ENCODE measurements around the gene NARF. TPM values are rescaled to one million over a fixed set of nuclear protein-coding genes. Genes with fewer than 3 reads are reported as not detected.

Gene NARF
- polyA plus RNA-seq, 2 of the 4 experiments (the other 2 are of a cell fraction), result 51.2 to 89.6 TPM

DNA sequence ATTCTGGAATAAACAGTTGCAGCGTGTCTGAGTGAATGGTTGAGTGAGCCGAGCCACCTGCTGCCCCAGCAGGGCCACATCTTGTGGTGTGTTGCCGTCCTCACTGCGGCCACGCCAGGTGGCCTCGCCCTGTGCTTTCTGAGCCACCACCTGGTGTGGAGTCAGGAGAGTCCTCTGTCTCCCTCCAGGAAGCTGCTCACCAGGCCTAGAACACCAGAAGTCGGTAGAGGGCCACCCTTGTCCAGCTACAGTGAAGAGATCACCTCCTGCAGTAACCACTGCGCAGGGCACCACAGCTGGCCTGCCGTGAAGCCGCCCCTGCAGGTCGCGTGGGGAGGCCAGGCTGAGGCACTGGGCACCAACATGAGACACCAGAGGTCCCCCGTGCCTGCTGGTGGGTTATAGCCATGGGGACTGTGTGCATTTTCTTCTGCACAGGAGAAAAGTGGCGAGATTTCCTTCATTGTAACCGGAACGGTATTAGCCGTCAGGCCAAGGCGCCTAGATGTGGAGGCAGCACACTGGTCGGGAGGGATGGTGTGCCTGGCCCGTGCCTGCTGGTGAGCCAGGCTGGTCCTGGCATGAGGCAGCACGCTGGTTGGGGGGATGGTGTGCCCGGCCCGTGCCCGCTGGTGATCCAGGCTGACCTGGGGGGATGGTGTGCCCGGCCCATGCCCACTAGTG is 32.1 kb downstream of the NARF start:
- ChIA-PET POLR2A (no interaction called here), CTCF (interaction anchor here (0.9 to 5.7 kb wide), 4 partner anchors 36 to 140 kb away, joined by 3 to 26 read pairs (median 7); no protein-coding TSS in a partner anchor)
- Histone ChIP-seq H3K4me3 (no peak overlapping the region), H3K27ac (no peak overlapping the region), H3K4me2 (no peak overlapping the region), H3K4me1 (peaks cover 23% of the 10 kb centered on the region), H3K9me3 (no peaks in the 10 kb centered on the region)
- ATAC-seq (no peak), FAIRE-seq (no peak), DNase-seq (ENCODE audit: low read depth in 1 of 2, low spot score in 1 of 2) (no peak)
- 88% methylated on average over 22 of the region's 25 CpGs for WGBS (ENCODE audit: missing lambda C conversion rate)
- TF ChIP-seq POLR2AphosphoS2 (conservative IDR thresholded peaks at IDR 0.05; ENCODE audit: low read length) (no peak), CBX2 (IDR thresholded peaks at IDR 0.05; ENCODE audit: borderline replicate concordance, low read depth) (no peak), EHMT2 (IDR thresholded peaks at IDR 0.05; ENCODE audit: low read depth) (no peak)

DNA sequence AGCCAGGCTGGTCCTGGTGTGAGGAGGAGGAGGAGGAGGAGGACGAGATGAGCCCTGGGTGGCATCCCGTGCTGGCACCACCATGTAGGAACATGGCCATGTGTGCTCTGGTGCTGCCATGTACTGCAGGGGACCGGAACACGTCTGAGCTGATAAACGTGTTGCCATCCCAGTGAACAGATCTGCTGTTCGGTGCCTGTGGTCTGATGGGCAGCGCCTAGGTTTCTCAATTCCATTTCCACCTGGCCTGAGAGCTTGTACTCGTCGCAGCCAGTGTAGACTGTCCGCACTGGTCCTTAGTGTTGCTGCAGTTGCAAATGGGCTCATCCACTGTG is 32.6 kb downstream of the NARF start:
- CTCF ChIA-PET, result interaction anchor here (0.9 to 5.7 kb wide), 5 partner anchors 16 to 140 kb away, joined by 3 to 26 read pairs (median 4); no protein-coding TSS in a partner anchor

DNA sequence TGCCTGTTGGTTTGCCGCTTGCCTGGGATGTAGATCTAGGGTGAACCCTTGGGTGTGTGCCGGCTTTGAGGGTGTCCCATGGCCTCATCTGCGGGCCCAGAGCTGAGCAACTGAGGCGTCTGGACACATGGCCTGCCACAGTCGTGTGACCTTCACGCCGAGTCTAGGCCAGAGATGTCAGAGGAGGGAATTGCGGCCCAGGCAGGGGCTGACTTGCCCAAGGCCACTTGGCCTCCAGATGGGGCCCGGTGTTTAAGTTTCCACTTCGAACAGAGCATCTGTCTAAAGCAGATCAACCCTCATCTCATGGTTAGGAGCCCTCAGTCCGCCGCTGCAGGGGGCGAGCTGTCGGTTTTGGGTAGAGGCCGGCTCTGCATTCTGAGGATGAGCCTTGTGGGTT is 33.0 kb downstream of the NARF start:
- no peak for ATAC-seq
- no peak overlapping the region for H3K27ac ChIP-seq
- no peaks in the 10 kb centered on the region for H3K9me3 ChIP-seq
- ChIA-PET CTCF (interaction anchor here (0.7 to 5.7 kb wide), 5 partner anchors 17 to 362 kb away, joined by 3 to 26 read pairs (median 4); no protein-coding TSS in a partner anchor), POLR2A (no interaction called here)
- H3K4me3 ChIP-seq, result no peak overlapping the region
- no peak for DNase-seq (ENCODE audit: low read depth in 1 of 2, low spot score in 1 of 2)
- no peak overlapping the region for H3K4me2 ChIP-seq
- no peak for FAIRE-seq
- WGBS (ENCODE audit: missing lambda C conversion rate), result 89% methylated on average over 15 of the region's 15 CpGs
- H3K4me1 ChIP-seq, result peaks cover 25% of the 10 kb centered on the region
- TF ChIP-seq, protein P1, sequence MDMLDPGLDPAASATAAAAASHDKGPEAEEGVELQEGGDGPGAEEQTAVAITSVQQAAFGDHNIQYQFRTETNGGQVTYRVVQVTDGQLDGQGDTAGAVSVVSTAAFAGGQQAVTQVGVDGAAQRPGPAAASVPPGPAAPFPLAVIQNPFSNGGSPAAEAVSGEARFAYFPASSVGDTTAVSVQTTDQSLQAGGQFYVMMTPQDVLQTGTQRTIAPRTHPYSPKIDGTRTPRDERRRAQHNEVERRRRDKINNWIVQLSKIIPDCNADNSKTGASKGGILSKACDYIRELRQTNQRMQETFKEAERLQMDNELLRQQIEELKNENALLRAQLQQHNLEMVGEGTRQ (IDR thresholded peaks at IDR 0.05), result no peak
- TF ChIP-seq ESRRA (IDR thresholded peaks at IDR 0.05; ENCODE audit: borderline replicate concordance, low read length) (no peak), HOXB5 (CRISPR knock-in tag; IDR thresholded peaks at IDR 0.05) (no peak), JUNB (IDR thresholded peaks at IDR 0.05) (no peak), CHD2 (IDR thresholded peaks at IDR 0.05; ENCODE audit: low read length, partially characterized antibody) (no peak), TP53 (CRISPR knock-in tag; IDR thresholded peaks at IDR 0.05) (no peak), RCOR1 (IDR thresholded peaks at IDR 0.05; ENCODE audit: low read depth, low read length) (no peak), HEYL (CRISPR knock-in tag; IDR thresholded peaks at IDR 0.05) (no peak), ZFP36 (IDR thresholded peaks at IDR 0.05; ENCODE audit: borderline replicate concordance, partially characterized antibody) (no peak), FOSB (CRISPR knock-in tag; IDR thresholded peaks at IDR 0.05) (no peak), POLR2AphosphoS2 (conservative IDR thresholded peaks at IDR 0.05; ENCODE audit: low read length) (no peak)
- TF ChIP-seq, protein P2, sequence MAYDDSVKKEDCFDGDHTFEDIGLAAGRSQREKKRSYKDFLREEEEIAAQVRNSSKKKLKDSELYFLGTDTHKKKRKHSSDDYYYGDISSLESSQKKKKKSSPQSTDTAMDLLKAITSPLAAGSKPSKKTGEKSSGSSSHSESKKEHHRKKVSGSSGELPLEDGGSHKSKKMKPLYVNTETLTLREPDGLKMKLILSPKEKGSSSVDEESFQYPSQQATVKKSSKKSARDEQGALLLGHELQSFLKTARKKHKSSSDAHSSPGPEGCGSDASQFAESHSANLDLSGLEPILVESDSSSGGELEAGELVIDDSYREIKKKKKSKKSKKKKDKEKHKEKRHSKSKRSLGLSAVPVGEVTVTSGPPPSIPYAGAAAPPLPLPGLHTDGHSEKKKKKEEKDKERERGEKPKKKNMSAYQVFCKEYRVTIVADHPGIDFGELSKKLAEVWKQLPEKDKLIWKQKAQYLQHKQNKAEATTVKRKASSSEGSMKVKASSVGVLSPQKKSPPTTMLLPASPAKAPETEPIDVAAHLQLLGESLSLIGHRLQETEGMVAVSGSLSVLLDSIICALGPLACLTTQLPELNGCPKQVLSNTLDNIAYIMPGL (CRISPR knock-in tag; IDR thresholded peaks at IDR 0.05; ENCODE audit: borderline replicate concordance), result no peak

More for the DNA sequence above, 32.6 kb downstream of the NARF start:
- no peaks in the 10 kb centered on the region for H3K9me3 ChIP-seq
- no peak for FAIRE-seq
- no peak overlapping the region for H3K27ac ChIP-seq
- no peak overlapping the region for H3K4me3 ChIP-seq
- ATAC-seq, result no peak
- POLR2A ChIA-PET, result no interaction called here
- no peak overlapping the region for H3K4me2 ChIP-seq
- WGBS (ENCODE audit: missing lambda C conversion rate), result 93% methylated on average over 10 of the region's 10 CpGs
- TF ChIP-seq, protein P3, sequence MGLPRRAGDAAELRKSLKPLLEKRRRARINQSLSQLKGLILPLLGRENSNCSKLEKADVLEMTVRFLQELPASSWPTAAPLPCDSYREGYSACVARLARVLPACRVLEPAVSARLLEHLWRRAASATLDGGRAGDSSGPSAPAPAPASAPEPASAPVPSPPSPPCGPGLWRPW (IDR thresholded peaks at IDR 0.05), result no peak
- TF ChIP-seq KDM5A (IDR thresholded peaks at IDR 0.05), result no peak
- TF ChIP-seq POLR2A (IDR thresholded peaks at IDR 0.05; ENCODE audit: low read length), result no peak
- no peak for TF ChIP-seq HOXB13 (CRISPR knock-in tag; IDR thresholded peaks at IDR 0.05; ENCODE audit: low read depth)
- TF ChIP-seq, protein P4, sequence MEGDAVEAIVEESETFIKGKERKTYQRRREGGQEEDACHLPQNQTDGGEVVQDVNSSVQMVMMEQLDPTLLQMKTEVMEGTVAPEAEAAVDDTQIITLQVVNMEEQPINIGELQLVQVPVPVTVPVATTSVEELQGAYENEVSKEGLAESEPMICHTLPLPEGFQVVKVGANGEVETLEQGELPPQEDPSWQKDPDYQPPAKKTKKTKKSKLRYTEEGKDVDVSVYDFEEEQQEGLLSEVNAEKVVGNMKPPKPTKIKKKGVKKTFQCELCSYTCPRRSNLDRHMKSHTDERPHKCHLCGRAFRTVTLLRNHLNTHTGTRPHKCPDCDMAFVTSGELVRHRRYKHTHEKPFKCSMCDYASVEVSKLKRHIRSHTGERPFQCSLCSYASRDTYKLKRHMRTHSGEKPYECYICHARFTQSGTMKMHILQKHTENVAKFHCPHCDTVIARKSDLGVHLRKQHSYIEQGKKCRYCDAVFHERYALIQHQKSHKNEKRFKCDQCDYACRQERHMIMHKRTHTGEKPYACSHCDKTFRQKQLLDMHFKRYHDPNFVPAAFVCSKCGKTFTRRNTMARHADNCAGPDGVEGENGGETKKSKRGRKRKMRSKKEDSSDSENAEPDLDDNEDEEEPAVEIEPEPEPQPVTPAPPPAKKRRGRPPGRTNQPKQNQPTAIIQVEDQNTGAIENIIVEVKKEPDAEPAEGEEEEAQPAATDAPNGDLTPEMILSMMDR (IDR thresholded peaks at IDR 0.05), result no peak
- no peak for TF ChIP-seq PHF8 (IDR thresholded peaks at IDR 0.05; ENCODE audit: borderline replicate concordance, low read depth)
- no peak for TF ChIP-seq FOXS1 (CRISPR knock-in tag; IDR thresholded peaks at IDR 0.05)
- no peak for TF ChIP-seq POLR2AphosphoS2 (conservative IDR thresholded peaks at IDR 0.05; ENCODE audit: low read length)
- TF ChIP-seq NFE2L2 (conservative IDR thresholded peaks at IDR 0.05; ENCODE audit: low read length), result no peak
- TF ChIP-seq HOXB5 (CRISPR knock-in tag; IDR thresholded peaks at IDR 0.05), result no peak
- TF ChIP-seq RARB (CRISPR knock-in tag; IDR thresholded peaks at IDR 0.05), result no peak
- TF ChIP-seq, protein P5, sequence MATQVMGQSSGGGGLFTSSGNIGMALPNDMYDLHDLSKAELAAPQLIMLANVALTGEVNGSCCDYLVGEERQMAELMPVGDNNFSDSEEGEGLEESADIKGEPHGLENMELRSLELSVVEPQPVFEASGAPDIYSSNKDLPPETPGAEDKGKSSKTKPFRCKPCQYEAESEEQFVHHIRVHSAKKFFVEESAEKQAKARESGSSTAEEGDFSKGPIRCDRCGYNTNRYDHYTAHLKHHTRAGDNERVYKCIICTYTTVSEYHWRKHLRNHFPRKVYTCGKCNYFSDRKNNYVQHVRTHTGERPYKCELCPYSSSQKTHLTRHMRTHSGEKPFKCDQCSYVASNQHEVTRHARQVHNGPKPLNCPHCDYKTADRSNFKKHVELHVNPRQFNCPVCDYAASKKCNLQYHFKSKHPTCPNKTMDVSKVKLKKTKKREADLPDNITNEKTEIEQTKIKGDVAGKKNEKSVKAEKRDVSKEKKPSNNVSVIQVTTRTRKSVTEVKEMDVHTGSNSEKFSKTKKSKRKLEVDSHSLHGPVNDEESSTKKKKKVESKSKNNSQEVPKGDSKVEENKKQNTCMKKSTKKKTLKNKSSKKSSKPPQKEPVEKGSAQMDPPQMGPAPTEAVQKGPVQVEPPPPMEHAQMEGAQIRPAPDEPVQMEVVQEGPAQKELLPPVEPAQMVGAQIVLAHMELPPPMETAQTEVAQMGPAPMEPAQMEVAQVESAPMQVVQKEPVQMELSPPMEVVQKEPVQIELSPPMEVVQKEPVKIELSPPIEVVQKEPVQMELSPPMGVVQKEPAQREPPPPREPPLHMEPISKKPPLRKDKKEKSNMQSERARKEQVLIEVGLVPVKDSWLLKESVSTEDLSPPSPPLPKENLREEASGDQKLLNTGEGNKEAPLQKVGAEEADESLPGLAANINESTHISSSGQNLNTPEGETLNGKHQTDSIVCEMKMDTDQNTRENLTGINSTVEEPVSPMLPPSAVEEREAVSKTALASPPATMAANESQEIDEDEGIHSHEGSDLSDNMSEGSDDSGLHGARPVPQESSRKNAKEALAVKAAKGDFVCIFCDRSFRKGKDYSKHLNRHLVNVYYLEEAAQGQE (IDR thresholded peaks at IDR 0.05), result no peak
- no peak for TF ChIP-seq ZSCAN20 (CRISPR knock-in tag; IDR thresholded peaks at IDR 0.05)
- no peak for TF ChIP-seq CBX8 (IDR thresholded peaks at IDR 0.05)
- TF ChIP-seq MAZ (IDR thresholded peaks at IDR 0.05; ENCODE audit: borderline replicate concordance, low read depth, low read length), result no peak
- peaks cover 23% of the 10 kb centered on the region for H3K4me1 ChIP-seq
- no peak for DNase-seq (ENCODE audit: low read depth in 1 of 2, low spot score in 1 of 2)
